H1 (cell line): ENCODE results near the gene SCGB3A1. TPM values are rescaled to one million over a fixed set of nuclear protein-coding genes. Genes with fewer than 3 reads are reported as not detected.
A peak's percentile ranks its signal among the peaks of the same experiment; 100 is the strongest.

Experiments
- CTCF ChIA-PET: fragments of 300-600 bp; sonication (Branson Sonifier 250); formaldehyde crosslinking; loops from one replicate; lab custom pipeline; 2021; ENCODE audit not compliant: partially characterized antibody; lab: Charles Lee
- POLR2A ChIA-PET: fragments of 300-600 bp; sonication (Branson Sonifier 250); formaldehyde crosslinking; loops from one replicate; lab custom pipeline; 2021; ENCODE audit warnings: inconsistent platforms; ENCODE audit not compliant: partially characterized antibody; lab: Charles Lee
- DNase-seq, 2 experiments: peaks; one replicate each; pipeline versions ENCODE4 v3.0.0 to v3.0.0-alpha.2; 2010 to 2022; ENCODE audit warnings: low spot score in 2 of 2, low read depth in 1 of 2, mixed read lengths in 1 of 2
- FAIRE-seq: peaks from 2 replicates; lab custom pipeline; 2011; peaks lifted over from hg19 to GRCh38; lab: Jason Lieb, UNC
- H2AFZ ChIP-seq: 2 replicates; pipeline ENCODE4 v1.8.1; 2012; ENCODE audit warnings: low read length, inconsistent platforms
- H2AK5ac ChIP-seq: 2 replicates; pipeline ENCODE4 v1.6.1; 2013; ENCODE audit warnings: low read depth, low read length
- H2BK120ac ChIP-seq: replicated peaks from 2 replicates; pipeline ENCODE3; 2013; ENCODE audit warnings: low read depth, low read length, inconsistent platforms
- H2BK12ac ChIP-seq: 2 replicates; pipeline ENCODE4 v1.6.1; 2013; ENCODE audit warnings: low read depth, low read length
- H2BK15ac ChIP-seq: 2 replicates; pipeline ENCODE4 v1.6.1; 2013; ENCODE audit warnings: low read length
- H2BK20ac ChIP-seq: 2 replicates; pipeline ENCODE4 v1.6.1; 2013; ENCODE audit warnings: low read length
- H2BK5ac ChIP-seq: 2 replicates; pipeline ENCODE4 v1.6.1; 2013; ENCODE audit warnings: low read depth, low read length
- H3K14ac ChIP-seq: 2 replicates; pipeline ENCODE4 v1.6.1; 2013; ENCODE audit warnings: inconsistent platforms; ENCODE audit not compliant: insufficient read length
- H3K18ac ChIP-seq: 2 replicates; pipeline ENCODE4 v1.6.1; 2013; ENCODE audit warnings: low read length; ENCODE audit errors: extremely low read depth
- H3K23ac ChIP-seq: 2 replicates; pipeline ENCODE4 v1.6.1; 2013; ENCODE audit warnings: inconsistent platforms; ENCODE audit not compliant: insufficient read length
- H3K23me2 ChIP-seq: 2 replicates; pipeline ENCODE4 v1.6.1; 2013; ENCODE audit warnings: low read depth, low read length
- H3K27ac ChIP-seq: 2 replicates; pipeline ENCODE4 v1.6.1; 2011; ENCODE audit warnings: low read depth, low read length, inconsistent platforms
- H3K27me3 ChIP-seq, 4 experiments: replicated peaks in 1 of 4; 1 replicate in 1 of 4; 2 replicates in 3 of 4; pipeline versions ENCODE4 v1.6.1 to v1.8.1; 2011 to 2013; ENCODE audit warnings: low read length in 3 of 4, mild to moderate bottlenecking in 3 of 4, inconsistent platforms in 2 of 4, mixed read lengths in 2 of 4, moderate library complexity in 1 of 4; ENCODE audit not compliant: control insufficient read depth in 3 of 4, insufficient read depth in 3 of 4; ENCODE audit errors: extremely low read depth in 1 of 4
- H3K36me3 ChIP-seq, 4 experiments: 2 replicates each; pipeline versions ENCODE4 v1.6.1 to v1.8.1; 2011 to 2013; ENCODE audit warnings: mild to moderate bottlenecking in 4 of 4, low read length in 3 of 4, moderate library complexity in 2 of 4, control low read depth in 1 of 4, inconsistent platforms in 1 of 4; ENCODE audit not compliant: insufficient read depth in 4 of 4, control insufficient read depth in 2 of 4
- H3K4ac ChIP-seq: replicated peaks from 2 replicates; pipeline ENCODE3; 2013; ENCODE audit warnings: low read length, low read depth, mixed read lengths, inconsistent platforms; ENCODE audit not compliant: insufficient read length
- H3K4me1 ChIP-seq, 4 experiments: replicated peaks in 1 of 4; 1 replicate in 1 of 4; 2 replicates in 3 of 4; pipeline versions ENCODE4 v1.6.1 to v1.8.1; 2011 to 2013; ENCODE audit warnings: low read length in 3 of 4, inconsistent platforms in 2 of 4, mixed read lengths in 1 of 4; ENCODE audit not compliant: insufficient read depth in 4 of 4, control insufficient read depth in 3 of 4
- H3K4me2 ChIP-seq, 2 experiments: 2 replicates each; pipeline versions ENCODE4 v1.6.1 to v1.8.1; 2011 to 2013; ENCODE audit warnings: low read depth in 2 of 2, low read length in 2 of 2, control low read depth in 1 of 2, inconsistent platforms in 1 of 2, mild to moderate bottlenecking in 1 of 2; ENCODE audit not compliant: insufficient read depth in 1 of 2
- H3K4me3 ChIP-seq, 4 experiments: fragments of 200-600, 300-600 bp in 1 of 4; sonication (generic), shearing (Covaris generic), sonication (Bioruptor Twin) in 1 of 4; 2 replicates each; pipeline versions ENCODE4 v1.5.1 to v1.8.1; 2011 to 2016; ENCODE audit warnings: low read length in 4 of 4, low read depth in 3 of 4, control low read depth in 2 of 4, inconsistent platforms in 2 of 4, mild to moderate bottlenecking in 2 of 4, mixed read lengths in 1 of 4, moderate library complexity in 1 of 4; ENCODE audit not compliant: insufficient read depth in 2 of 4; ENCODE audit errors: extremely low read depth in 1 of 4
- H3K56ac ChIP-seq: replicated peaks from 2 replicates; pipeline ENCODE3; 2013; ENCODE audit warnings: low read depth, mild to moderate bottlenecking, mixed read lengths, low read length, inconsistent platforms; ENCODE audit not compliant: insufficient read length
- H3K79me1 ChIP-seq: 2 replicates; pipeline ENCODE4 v1.6.1; 2013; ENCODE audit warnings: low read depth, low read length, control low read depth
- H3K79me2 ChIP-seq, 2 experiments: 2 replicates each; pipeline versions ENCODE4 v1.6.1 to v1.8.1; 2012 to 2013; ENCODE audit warnings: low read length in 2 of 2, mild to moderate bottlenecking in 2 of 2, inconsistent platforms in 1 of 2; ENCODE audit not compliant: insufficient read depth in 2 of 2, control insufficient read depth in 1 of 2
- H3K9ac ChIP-seq, 4 experiments: replicated peaks in 1 of 4; 1 replicate in 1 of 4; 2 replicates in 3 of 4; pipeline versions ENCODE4 v1.6.1 to v1.8.1; 2011 to 2013; ENCODE audit warnings: low read depth in 3 of 4, low read length in 3 of 4, control low read depth in 2 of 4, mild to moderate bottlenecking in 2 of 4, moderate library complexity in 2 of 4, inconsistent platforms in 1 of 4; ENCODE audit errors: extremely low read depth in 1 of 4
- H3K9me3 ChIP-seq, 2 experiments: 2 replicates each; pipeline versions ENCODE4 v1.6.1 to v1.8.1; 2012 to 2013; ENCODE audit warnings: mild to moderate bottlenecking in 2 of 2, moderate library complexity in 2 of 2, control low read depth in 1 of 2, inconsistent platforms in 1 of 2, low read depth in 1 of 2, low read length in 1 of 2, mixed read lengths in 1 of 2; ENCODE audit not compliant: insufficient read depth in 2 of 2
- H4K20me1 ChIP-seq, 2 experiments: replicated peaks in 1 of 2; 2 replicates each; pipeline versions ENCODE3 to v1.8.1; 2011 to 2013; ENCODE audit warnings: inconsistent platforms in 2 of 2, low read length in 2 of 2, mild to moderate bottlenecking in 1 of 2; ENCODE audit not compliant: insufficient read depth in 2 of 2, control insufficient read depth in 1 of 2
- H4K5ac ChIP-seq: 2 replicates; pipeline ENCODE4 v1.6.1; 2013; ENCODE audit warnings: low read length, low read depth, mixed read lengths, inconsistent platforms; ENCODE audit not compliant: insufficient read length
- H4K8ac ChIP-seq: 2 replicates; pipeline ENCODE4 v1.8.0; 2013; ENCODE audit warnings: mild to moderate bottlenecking, moderate library complexity, low read length, inconsistent platforms; ENCODE audit not compliant: insufficient read depth; ENCODE audit errors: extremely low read depth
- H4K91ac ChIP-seq: replicated peaks from 2 replicates; pipeline ENCODE3; 2013; ENCODE audit warnings: low read length, mixed read lengths, inconsistent platforms; ENCODE audit not compliant: insufficient read length
- ATF2 ChIP-seq: IDR thresholded peaks from 2 replicates; pipeline ENCODE4 v1.6.1; 2012; ENCODE audit warnings: low read length, inconsistent platforms
- EGR1 ChIP-seq: IDR thresholded peaks from 2 replicates; pipeline ENCODE4 v1.6.1; 2011; ENCODE audit warnings: low read depth, low read length, borderline replicate concordance
- HDAC6 ChIP-seq: IDR thresholded peaks from one replicate; pipeline ENCODE4 v1.7.1; 2012; ENCODE audit warnings: low read depth, mild to moderate bottlenecking, inconsistent platforms, low read length, moderate library complexity
- MAFK ChIP-seq: IDR thresholded peaks from 2 replicates; pipeline ENCODE4 v1.6.1; 2012; ENCODE audit warnings: low read depth, mild to moderate bottlenecking, improper control_type of control experiment, low read length
- NRF1 ChIP-seq: IDR thresholded peaks from 2 replicates; pipeline ENCODE4 v1.6.1; 2011; ENCODE audit warnings: mild to moderate bottlenecking, low read depth, low read length, improper control_type of control experiment
- POLR2AphosphoS5 ChIP-seq: IDR thresholded peaks from 2 replicates; pipeline ENCODE4 v1.6.1; 2011; ENCODE audit warnings: low read depth, low read length
- RNF2 ChIP-seq: fragments of 200-900, 300-1000 bp; sonication (generic); IDR thresholded peaks from 2 replicates; pipeline ENCODE4 v1.7.1; 2016; ENCODE audit warnings: borderline replicate concordance, low read depth, mild to moderate bottlenecking, antibody characterized with exemption, low read length; ENCODE audit not compliant: poor library complexity, severe bottlenecking; ENCODE audit errors: missing control alignments
- SIN3A ChIP-seq, 2 experiments: IDR thresholded peaks in 1 of 2; conservative IDR thresholded peaks in 1 of 2; 2 replicates each; pipeline ENCODE4 v1.6.1; 2011 to 2012; ENCODE audit warnings: low read length in 2 of 2, improper control_type of control experiment in 1 of 2, low read depth in 1 of 2, mild to moderate bottlenecking in 1 of 2
- SRF ChIP-seq: IDR thresholded peaks from 2 replicates; pipeline ENCODE4 v1.6.1; 2011; ENCODE audit warnings: mild to moderate bottlenecking, low read depth, low read length, moderate library complexity
- TAF7 ChIP-seq: optimal IDR thresholded peaks from 2 replicates; pipeline ENCODE3; 2011; ENCODE audit warnings: low read depth, mild to moderate bottlenecking, inconsistent platforms, low read length, moderate library complexity, borderline replicate concordance
- TBP ChIP-seq: IDR thresholded peaks from 2 replicates; pipeline ENCODE4 v1.6.1; 2011; ENCODE audit warnings: low read depth, low read length, improper control_type of control experiment
- YY1 ChIP-seq: IDR thresholded peaks from 2 replicates; pipeline ENCODE4 v1.6.1; 2011; ENCODE audit warnings: low read depth, mild to moderate bottlenecking, low read length
- WGBS, 2 experiments: shearing (Covaris generic) in 1 of 2; methylation state at CpG; one replicate each; pipeline versions ENCODE4 v1.1.6 to v1.1.7; 2013 to 2015; ENCODE audit warnings: low lambda C conversion rate in 2 of 2, mixed read lengths in 2 of 2, inconsistent platforms in 1 of 2, low coverage in 1 of 2, missing lambda C conversion rate in 1 of 2; ENCODE audit not compliant: insufficient replicate concordance in 2 of 2, insufficient coverage in 1 of 2, insufficient read length in 1 of 2; ENCODE audit errors: extremely low coverage in 1 of 2, missing lambda C conversion rate in 1 of 2; 5-methylcytosine and 5-hydroxymethylcytosine counted together
- polyA plus RNA-seq, 7 experiments: library from polyadenylated mRNA; depleted of rRNA in 3 of 7; stranded (reverse) in 5 of 7; unstranded in 2 of 7; fragments of >200 nt in 5 of 7; fragments of 200-250 nt in 2 of 7; gene quantifications; 1 replicate in 5 of 7; 2 replicates in 1 of 7; 4 replicates in 1 of 7; pipeline versions ENCODE4 v1.2.1 to v1.2.3, GENCODE V29; 2011 to 2013; ENCODE audit warnings: missing spikeins in 2 of 7, mixed read lengths in 2 of 7
- total RNA-seq: library from RNA; stranded (reverse); fragmentation: NEBNext Ultra II Directional; extraction: Animal tissue kit (Norgen Biotek cat#: 25700); gene quantifications from 2 replicates; pipeline ENCODE4 v1.2.1, GENCODE V29; 2021

SCGB3A1 gene
- total and polyA plus RNA-seq, 2 of the 8 experiments (the other 6 are each of a cell fraction or from before 2014, with no cell fraction given): 0.20 TPM; not detected in 1

GRCh38 chr5:180623411-180623834 is 32.1 kb upstream of the SCGB3A1 start:
- no peak overlapping the region for H4K91ac ChIP-seq
- H2BK12ac ChIP-seq: no peak overlapping the region
- 99% methylated on average over 10 of the region's 10 CpGs; no CpG with 5 or more reads in 1 of the 2 experiments for WGBS, 2 experiments
- no peak overlapping the region for H3K18ac ChIP-seq
- H3K27ac ChIP-seq: no peak overlapping the region
- no peak for DNase-seq
- H4K8ac ChIP-seq: peak overlapping the region; percentile 57; the same call in 1 of the 2 replicates
- no peak overlapping the region for H3K14ac ChIP-seq
- no peak overlapping the region for H2AFZ ChIP-seq
- H2BK5ac ChIP-seq: peak overlapping the region; percentile 66; the same call in 1 of the 2 replicates
- peaks cover 0 to 2% of the 10 kb centered on the region in 2 experiments for H4K20me1 ChIP-seq
- H3K79me1 ChIP-seq: no peaks in the 10 kb centered on the region
- POLR2A ChIA-PET: no interaction called here
- no peak overlapping the region for H2BK20ac ChIP-seq
- no peak overlapping the region for H2BK15ac ChIP-seq
- H2AK5ac ChIP-seq: no peak overlapping the region; the same call in 1 of the 2 replicates
- peaks cover 0 to 7% (median 2%) of the 10 kb centered on the region in 4 experiments; a peak in 5 of 7 replicates for H3K27me3 ChIP-seq
- no peak overlapping the region for H3K23ac ChIP-seq
- H4K5ac ChIP-seq: no peak overlapping the region
- no peak overlapping the region for H3K56ac ChIP-seq
- CTCF ChIA-PET: interaction anchor here (0.7 kb wide), 1 partner anchor 25 kb away, joined by 3 read pairs; no protein-coding TSS in a partner anchor
- no peak overlapping the region for H3K4me2 ChIP-seq
- H3K4ac ChIP-seq: no peak overlapping the region
- no peak for FAIRE-seq
- peaks cover 4% of the 10 kb centered on the region; the same call in 1 of the 2 replicates for H3K23me2 ChIP-seq
- no peak overlapping the region for H3K4me3 ChIP-seq
- no peaks in the 10 kb centered on the region for H3K79me2 ChIP-seq
- H2BK120ac ChIP-seq: no peak overlapping the region
- H3K9me3 ChIP-seq: no peaks in the 10 kb centered on the region
- peaks cover 0 to 4% (median 1%) of the 10 kb centered on the region in 4 experiments; a peak in 4 of 7 replicates for H3K4me1 ChIP-seq
- no peak overlapping the region for H3K9ac ChIP-seq
- H3K36me3 ChIP-seq: no peaks in the 10 kb centered on the region
- no peak for TF ChIP-seq RNF2
- TF ChIP-seq MAFK: no peak
- TF ChIP-seq YY1: no peak
- TF ChIP-seq SIN3A (conservative IDR thresholded peaks at IDR 0.05 in 1 of 2, IDR thresholded peaks at IDR 0.05 in 1 of 2; ENCODE audit: low read depth in 1 of 2, low read length in 2 of 2): no peak
- TF ChIP-seq TBP: no peak
- no peak for TF ChIP-seq ATF2
- no peak for TF ChIP-seq HDAC6
- no peak for TF ChIP-seq SRF
- TF ChIP-seq NRF1: no peak
- TF ChIP-seq POLR2AphosphoS5: no peak
- TF ChIP-seq TAF7: no peak
- no peak for TF ChIP-seq EGR1
